B cell (primary cell): Measurements from ENCODE around the gene PDCD2L. TPM values are rescaled to one million over a fixed set of nuclear protein-coding genes. Genes with fewer than 3 reads are reported as not detected.

Experiments
- ATAC-seq: fragments of 200-7000 bp; cut with Tn5 transposase; one replicate; pipeline ENCODE4 v1.10.0; 2021; ENCODE audit warnings: low read depth, mild to moderate bottlenecking, moderate number of reproducible peaks, moderate library complexity
- CTCF ChIA-PET: fragments of 350-600 bp; sonication (Branson Sonifier 250); formaldehyde crosslinking; loops from one replicate; lab custom pipeline; 2021; ENCODE audit warnings: antibody characterized with exemption, inconsistent platforms; lab: Charles Lee
- POLR2A ChIA-PET: fragments of 350-600 bp; sonication (Branson Sonifier 250); formaldehyde crosslinking; loops from one replicate; lab custom pipeline; 2021; ENCODE audit warnings: antibody characterized with exemption; lab: Charles Lee
- DNase-seq: peaks from one replicate; pipeline ENCODE4 v3.0.0; 2013
- H2AFZ ChIP-seq: 2 replicates; pipeline ENCODE4 v1.6.1; 2012; ENCODE audit warnings: mild to moderate bottlenecking, low read depth, low read length; ENCODE audit not compliant: insufficient read depth, poor library complexity, severe bottlenecking
- H3K27ac ChIP-seq, 2 donors: 1 replicate in 1 of 2; 2 replicates in 1 of 2; pipeline ENCODE4 v1.5.1; 2012 to 2013; ENCODE audit warnings: low read length in 2 of 2, mild to moderate bottlenecking in 2 of 2, moderate library complexity in 1 of 2
- H3K27me3 ChIP-seq, 4 experiments: fragments of 200-600 bp in 1 of 4; sonication (generic) in 1 of 4; replicated peaks in 1 of 4; 1 replicate in 2 of 4; 2 replicates in 2 of 4; pipeline versions ENCODE4 v1.6.1 to v1.7.0; 2013 to 2016; ENCODE audit warnings: low read length in 3 of 4, mild to moderate bottlenecking in 2 of 4, mixed read lengths in 1 of 4, moderate library complexity in 1 of 4; ENCODE audit not compliant: insufficient read depth in 4 of 4, control insufficient read depth in 3 of 4; ENCODE audit errors: control extremely low read depth in 1 of 4
- H3K36me3 ChIP-seq, 2 experiments: replicated peaks in 1 of 2; 1 replicate in 1 of 2; 2 replicates in 1 of 2; pipeline versions ENCODE4 v1.6.1 to v1.7.1; 2013; ENCODE audit warnings: low read length in 1 of 2; ENCODE audit not compliant: insufficient read depth in 2 of 2, control insufficient read depth in 1 of 2; ENCODE audit errors: control extremely low read depth in 1 of 2, extremely low read depth in 1 of 2
- H3K4me1 ChIP-seq, 2 donors: fragments of 200-600 bp in 1 of 2; sonication (generic) in 1 of 2; 1 replicate in 1 of 2; 2 replicates in 1 of 2; pipeline versions ENCODE4 v1.5.1 to v1.6.1; 2013 to 2017; ENCODE audit warnings: low read length in 2 of 2; ENCODE audit not compliant: control insufficient read depth in 2 of 2, insufficient read depth in 2 of 2
- H3K4me2 ChIP-seq: replicated peaks from 2 replicates; pipeline ENCODE3; 2012; ENCODE audit warnings: mild to moderate bottlenecking, low read depth, low read length; ENCODE audit not compliant: poor library complexity, severe bottlenecking
- H3K4me3 ChIP-seq, 5 experiments: fragments of 200-600 bp in 1 of 5; sonication (generic) in 1 of 5; 1 replicate in 3 of 5; 2 replicates in 2 of 5; pipeline versions ENCODE4 v1.5.1 to v1.7.0; 2011 to 2016; ENCODE audit warnings: low read length in 4 of 5, mild to moderate bottlenecking in 4 of 5, low read depth in 2 of 5, control low read depth in 1 of 5, moderate library complexity in 1 of 5; ENCODE audit not compliant: insufficient read depth in 1 of 5; ENCODE audit errors: control extremely low read depth in 1 of 5, extremely low read depth in 1 of 5
- H3K79me2 ChIP-seq: fragments of 200-600 bp; sonication (generic); one replicate; pipeline ENCODE4 v1.6.0; 2016; ENCODE audit warnings: low read length; ENCODE audit not compliant: control insufficient read depth, insufficient read depth
- H3K9ac ChIP-seq: fragments of 200-600 bp; sonication (generic); 2 replicates; pipeline ENCODE4 v1.6.1; 2017; ENCODE audit warnings: mild to moderate bottlenecking, low read length, moderate library complexity
- H3K9me3 ChIP-seq, 3 donors: one replicate each; pipeline versions ENCODE4 v1.6.1 to v1.7.1; 2013; ENCODE audit warnings: low read length in 2 of 3; ENCODE audit not compliant: control insufficient read depth in 2 of 3, insufficient read depth in 1 of 3; ENCODE audit errors: control extremely low read depth in 1 of 3
- H4K20me1 ChIP-seq: 2 replicates; pipeline ENCODE4 v1.6.0; 2012; ENCODE audit warnings: mild to moderate bottlenecking, low read length; ENCODE audit not compliant: insufficient read depth, control insufficient read depth, poor library complexity, severe bottlenecking
- H3K27ac Mint-ChIP-seq: one replicate; pipeline ENCODE4 v1.8.0; 2021; ENCODE audit warnings: mixed read lengths
- H3K27me3 Mint-ChIP-seq: one replicate; pipeline ENCODE4 v1.8.0; 2021; ENCODE audit warnings: mixed read lengths
- H3K4me1 Mint-ChIP-seq: one replicate; pipeline ENCODE4 v1.8.0; 2021; ENCODE audit warnings: mixed read lengths
- H3K4me3 Mint-ChIP-seq: one replicate; pipeline ENCODE4 v1.8.0; 2021; ENCODE audit warnings: mixed read lengths
- H3K9me3 Mint-ChIP-seq: one replicate; pipeline ENCODE4 v1.8.0; 2022; ENCODE audit warnings: mixed read lengths; ENCODE audit not compliant: insufficient read depth
- EZH2 ChIP-seq: IDR thresholded peaks from 2 replicates; pipeline ENCODE4 v1.6.1; 2012; ENCODE audit warnings: borderline replicate concordance, low read depth, mild to moderate bottlenecking, moderate library complexity, low read length; ENCODE audit not compliant: insufficient read depth, poor library complexity, severe bottlenecking
- WGBS: methylation state at CpG from one replicate; pipeline ENCODE4 v1.1.5; 2013; ENCODE audit warnings: missing lambda C conversion rate; ENCODE audit not compliant: insufficient coverage; 5-methylcytosine and 5-hydroxymethylcytosine counted together
- intact Hi-C: fragments of 100-400 bp; cut with micrococcal nuclease; formaldehyde crosslinking; loops from one replicate; pipeline ENCODE4 v1.10.0; 2022
- polyA plus RNA-seq: library from polyadenylated mRNA; depleted of rRNA; stranded (reverse); fragments of >200 nt; gene quantifications from 2 replicates; pipeline ENCODE4 v1.2.3, GENCODE V29; 2012
- total RNA-seq, 2 donors: library from RNA; stranded (reverse); fragments of 120-200 nt in 1 of 2; gene quantifications; 1 replicate in 1 of 2; 2 replicates in 1 of 2; pipeline versions ENCODE4 v1.2.3 to v1.2.4, GENCODE V29; 2013 to 2022
- TF ChIP-seq, protein P1 (sequence below): fragments of 200-600 bp; IDR thresholded peaks from one replicate; pipeline ENCODE4 v1.8.0; 2022; ENCODE audit warnings: antibody characterized with exemption, mild to moderate bottlenecking

PDCD2L gene
- total and polyA plus RNA-seq, 2 donors (not counting 1 experiment from before 2014, with no cell fraction given): 11.3 to 16.7 TPM

DNA sequence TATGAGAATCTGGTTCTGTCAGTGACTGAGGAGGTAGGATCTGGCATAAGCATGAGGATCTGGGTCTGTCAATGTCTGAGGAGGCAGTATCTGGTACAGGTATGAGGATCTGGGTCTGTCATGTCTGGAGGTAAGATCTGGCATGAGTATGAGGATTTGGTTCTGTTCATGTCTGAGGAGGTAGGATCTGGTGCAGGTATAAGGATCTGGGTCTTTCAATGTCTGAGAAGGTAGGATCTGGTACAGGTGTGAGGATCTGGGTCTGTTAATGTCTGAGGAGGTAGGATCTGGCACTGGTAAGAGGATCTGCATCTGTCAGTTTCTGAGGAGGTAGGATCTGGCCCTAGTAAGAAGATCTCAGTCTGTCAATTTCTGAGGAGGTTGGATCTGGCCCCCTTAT lies 12.4 kb upstream of the PDCD2L start:
- H3K4me1 Mint-ChIP-seq: no peaks in the 10 kb centered on the region
- Histone ChIP-seq H3K4me2 (no peak overlapping the region), H3K9me3 (peaks cover 0 to 2% (median 0%) of the 10 kb centered on the region in 3 donors), H3K9ac (no peak overlapping the region), H4K20me1 (no peaks in the 10 kb centered on the region), H3K27me3 (no peaks in the 10 kb centered on the region), H3K36me3 (peaks cover 5 to 53% of the 10 kb centered on the region in 2 experiments), H3K27ac (no peak overlapping the region), H3K79me2 (peaks cover 10% of the 10 kb centered on the region), H2AFZ (no peak overlapping the region), H3K4me1 (no peaks in the 10 kb centered on the region), H3K4me3 (no peak overlapping the region)
- CTCF ChIA-PET: no interaction called here
- DNase-seq: no peak
- ATAC-seq: no peak
- POLR2A ChIA-PET: no interaction called here
- TF ChIP-seq, protein P1, sequence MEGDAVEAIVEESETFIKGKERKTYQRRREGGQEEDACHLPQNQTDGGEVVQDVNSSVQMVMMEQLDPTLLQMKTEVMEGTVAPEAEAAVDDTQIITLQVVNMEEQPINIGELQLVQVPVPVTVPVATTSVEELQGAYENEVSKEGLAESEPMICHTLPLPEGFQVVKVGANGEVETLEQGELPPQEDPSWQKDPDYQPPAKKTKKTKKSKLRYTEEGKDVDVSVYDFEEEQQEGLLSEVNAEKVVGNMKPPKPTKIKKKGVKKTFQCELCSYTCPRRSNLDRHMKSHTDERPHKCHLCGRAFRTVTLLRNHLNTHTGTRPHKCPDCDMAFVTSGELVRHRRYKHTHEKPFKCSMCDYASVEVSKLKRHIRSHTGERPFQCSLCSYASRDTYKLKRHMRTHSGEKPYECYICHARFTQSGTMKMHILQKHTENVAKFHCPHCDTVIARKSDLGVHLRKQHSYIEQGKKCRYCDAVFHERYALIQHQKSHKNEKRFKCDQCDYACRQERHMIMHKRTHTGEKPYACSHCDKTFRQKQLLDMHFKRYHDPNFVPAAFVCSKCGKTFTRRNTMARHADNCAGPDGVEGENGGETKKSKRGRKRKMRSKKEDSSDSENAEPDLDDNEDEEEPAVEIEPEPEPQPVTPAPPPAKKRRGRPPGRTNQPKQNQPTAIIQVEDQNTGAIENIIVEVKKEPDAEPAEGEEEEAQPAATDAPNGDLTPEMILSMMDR: no peak
- no peak for TF ChIP-seq EZH2
- H3K9me3 Mint-ChIP-seq: no peaks in the 10 kb centered on the region
- intact Hi-C loops: no loop called here
- H3K4me3 Mint-ChIP-seq: no peak overlapping the region
- no peak overlapping the region for H3K27ac Mint-ChIP-seq
- no peaks in the 10 kb centered on the region for H3K27me3 Mint-ChIP-seq

DNA sequence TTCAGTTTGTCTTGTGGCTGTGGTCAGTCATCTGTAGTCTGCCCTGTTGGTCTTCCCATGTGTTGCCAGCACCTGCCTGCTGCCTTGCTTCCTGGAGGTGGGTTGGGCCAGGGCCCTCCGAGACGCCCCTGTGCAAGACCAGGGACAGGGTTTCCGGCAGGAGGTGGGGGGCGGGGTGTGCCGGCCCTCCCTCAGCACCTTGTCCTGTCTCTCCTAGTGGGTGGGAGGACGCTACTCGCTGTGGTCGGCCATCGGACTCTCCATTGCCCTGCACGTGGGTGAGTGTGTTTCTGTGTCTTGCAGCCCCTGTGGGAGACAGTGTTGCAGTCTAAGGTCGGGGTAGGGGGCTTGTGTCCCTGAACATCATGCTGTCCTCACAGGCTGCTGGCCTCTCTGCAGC lies 11.2 kb upstream of the PDCD2L start:
- H2AFZ ChIP-seq: no peak overlapping the region
- 95% methylated on average over 11 of the region's 11 CpGs for WGBS
- intact Hi-C loops: no loop called here
- peaks cover 0 to under 1% (median 0%) of the 10 kb centered on the region in 3 donors for H3K9me3 ChIP-seq
- H3K9ac ChIP-seq: no peak overlapping the region
- H3K4me3 Mint-ChIP-seq: no peak overlapping the region
- CTCF ChIA-PET: no interaction called here
- no peaks in the 10 kb centered on the region for H3K4me1 Mint-ChIP-seq
- H3K4me2 ChIP-seq: no peak overlapping the region
- no peak for DNase-seq
- no peak overlapping the region for H3K4me3 ChIP-seq
- H3K27me3 ChIP-seq: no peaks in the 10 kb centered on the region
- no peak overlapping the region for H3K27ac ChIP-seq
- H3K79me2 ChIP-seq: peaks cover 10% of the 10 kb centered on the region
- ATAC-seq: no peak
- no peaks in the 10 kb centered on the region for H3K4me1 ChIP-seq
- no peaks in the 10 kb centered on the region for H4K20me1 ChIP-seq
- H3K27me3 Mint-ChIP-seq: no peaks in the 10 kb centered on the region
- peaks cover 9 to 56% of the 10 kb centered on the region in 2 experiments for H3K36me3 ChIP-seq
- no peak for TF ChIP-seq EZH2
- TF ChIP-seq, protein P1: no peak
- POLR2A ChIA-PET: no interaction called here
- H3K27ac Mint-ChIP-seq: no peak overlapping the region
- H3K9me3 Mint-ChIP-seq: no peaks in the 10 kb centered on the region
